Loucy (cell line): ENCODE measurements around the gene YWHAQ.

ENCODE experiments used
- CTCF ChIP-seq: fragments of 200-600 bp; sonication (generic); conservative IDR thresholded peaks from 2 replicates; pipeline ENCODE4 v1.5.1; 2014; ENCODE audit warnings: mild to moderate bottlenecking, antibody characterized with exemption, low read length
- EZH2phosphoT487 ChIP-seq: fragments of 200-600 bp; IDR thresholded peaks from 2 replicates; pipeline ENCODE4 v1.6.1; 2018; ENCODE audit warnings: antibody characterized with exemption, mild to moderate bottlenecking, moderate library complexity, borderline replicate concordance

- TF ChIP-seq CTCF (no peak), EZH2phosphoT487 (no peak)
These were observed 40.2 kb downstream of the YWHAQ start for GRCh38 chr2:9590641-9591040.
